Measurements from ENCODE around the gene SDHA.
"Not testable (repeated sequence)": the region's sequence is repeated elsewhere in the genome, so short reads cannot be mapped to it uniquely, and the experiment has no call there.

Gene SDHA

DNA sequence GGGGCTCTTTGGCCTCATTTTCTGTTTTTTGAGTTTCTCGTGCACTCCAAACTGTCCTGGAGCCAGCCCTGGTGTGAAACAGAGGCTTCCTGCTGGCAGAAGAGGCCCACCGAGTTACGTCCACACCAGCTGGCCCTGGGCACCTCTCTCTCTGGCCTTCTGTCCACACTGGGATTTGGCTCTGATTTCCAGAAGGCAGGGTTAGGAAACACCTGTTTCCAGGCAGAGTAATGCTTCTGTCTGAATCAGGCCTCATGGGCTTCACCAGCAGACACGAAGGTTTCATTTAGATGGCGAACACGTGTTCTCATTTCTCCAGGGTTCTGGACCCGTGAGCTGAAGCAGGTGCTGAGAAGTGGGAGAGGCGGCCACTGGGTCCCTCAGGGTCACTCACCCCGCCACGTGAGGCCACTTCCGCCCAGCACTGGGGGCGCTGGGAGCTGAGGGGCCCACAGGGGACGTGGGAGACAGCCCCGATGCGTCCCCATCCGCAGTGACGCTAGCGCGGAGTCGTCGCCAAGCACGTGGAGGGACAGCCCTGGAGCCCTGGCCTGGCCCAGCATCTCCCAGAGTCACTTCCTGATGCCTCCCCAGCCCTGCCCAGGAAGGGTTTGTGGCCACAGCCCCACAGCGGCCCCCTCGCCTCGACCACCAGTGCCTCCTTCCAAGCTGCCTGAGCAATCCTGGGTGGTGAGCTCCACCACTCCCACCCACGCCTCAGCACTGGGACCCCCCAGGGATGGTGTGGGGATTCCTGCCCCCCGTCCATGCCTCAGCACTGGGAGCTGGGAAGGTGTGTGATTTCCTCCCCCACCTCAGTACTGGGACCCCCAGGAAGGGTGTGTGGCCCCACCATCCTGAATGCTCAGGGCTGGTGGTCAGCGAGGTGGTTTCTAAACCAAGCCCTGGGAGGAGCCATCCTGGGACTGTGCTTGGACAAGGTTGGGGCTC lies 31.8 kb upstream of the SDHA start:
- DNase-seq: no peak

- no peak for DNase-seq
Observed at GRCh38 chr5:187042-187431, 31.1 kb upstream of the SDHA start.

- DNase-seq: no peak
Observed at GRCh38 chr5:187617-188451, 30.3 kb upstream of the SDHA start.

DNA sequence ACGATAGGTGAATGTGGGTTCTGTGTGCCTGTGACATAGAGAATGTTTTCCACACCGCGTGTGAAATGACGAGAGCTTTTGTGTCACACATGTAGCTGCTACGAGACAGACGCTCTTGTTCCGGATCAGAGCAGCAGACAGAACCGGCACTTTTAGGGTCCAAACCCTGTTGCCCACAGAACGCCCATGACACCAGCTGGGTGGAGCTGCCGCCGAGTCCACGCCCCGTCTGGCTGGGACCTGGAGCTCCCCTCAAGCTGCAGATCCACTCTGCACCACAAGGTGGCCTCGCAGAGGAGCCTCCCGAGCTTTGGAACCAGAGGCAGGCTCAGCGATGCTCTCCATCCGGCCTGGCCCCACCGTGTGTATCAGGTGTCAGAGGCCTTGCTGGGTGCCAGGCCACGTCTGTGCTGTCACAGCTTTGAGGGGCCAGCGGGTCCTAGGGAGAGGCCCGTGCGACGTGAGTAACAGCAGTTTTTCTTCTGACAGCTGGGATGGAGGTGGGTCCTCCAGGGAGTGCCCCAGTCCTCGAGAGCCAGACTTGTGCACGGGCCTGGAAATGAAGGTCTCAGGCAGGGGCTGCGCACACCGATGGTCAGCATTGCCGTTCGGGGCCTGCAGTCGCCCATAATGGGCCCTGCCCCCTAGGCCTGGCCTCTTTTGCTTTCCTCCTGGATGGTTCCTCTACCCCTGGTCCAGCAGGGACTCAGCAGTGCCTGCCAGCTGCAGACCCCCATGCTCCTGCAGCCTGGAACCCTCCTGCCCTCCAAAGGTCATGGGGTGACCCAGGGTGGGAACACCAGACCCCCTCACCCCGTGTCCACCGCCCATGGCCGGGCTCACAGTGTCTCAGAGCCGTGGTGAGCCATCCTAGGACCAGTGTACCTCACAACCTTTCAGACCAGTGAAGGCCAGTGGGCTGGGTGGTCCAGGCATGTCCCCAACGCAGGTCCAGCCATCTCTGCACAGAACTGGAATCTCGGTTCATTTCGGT lies 29.3 kb upstream of the SDHA start:
- DNase-seq: peak; percentile 84 to 91 (median 89)

- DNase-seq: no peak
Observed at GRCh38 chr5:189486-189885, 28.6 kb upstream of the SDHA start.

GRCh38 chr5:189976-190365 lies 28.1 kb upstream of the SDHA start:
- no peak for DNase-seq

- no peak for DNase-seq
Observed at GRCh38 chr5:190366-191035, 27.6 kb upstream of the SDHA start.

- DNase-seq: no peak
Observed at GRCh38 chr5:191036-191948, 26.8 kb upstream of the SDHA start, which contains the start of gene LRRC14B. LRRC14B (plus strand) TSS chr5:191495; CDS start chr5:191539, 44 bp downstream.

GRCh38 chr5:191949-192690 lies 26.0 kb upstream of the SDHA start:
- no peak for DNase-seq

DNA sequence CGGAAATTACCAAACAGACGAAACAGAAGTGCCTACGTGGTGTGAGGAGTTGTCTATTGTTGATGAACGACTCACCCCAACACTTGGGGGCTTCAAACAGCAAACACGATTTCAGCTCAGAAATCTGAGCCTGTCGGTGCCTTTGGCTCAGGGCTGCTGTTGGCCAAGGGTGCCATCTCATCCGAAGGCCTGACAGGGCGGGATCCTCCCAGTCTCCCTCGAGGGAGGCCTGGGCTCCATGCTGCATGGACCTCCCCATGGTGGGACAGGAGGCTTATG lies 25.5 kb upstream of the SDHA start:
- DNase-seq: no peak

- no peak for DNase-seq
Observed at GRCh38 chr5:192970-193831, 24.9 kb upstream of the SDHA start.

GRCh38 chr5:194102-194501 lies 24.0 kb upstream of the SDHA start:
- no peak for DNase-seq

DNA sequence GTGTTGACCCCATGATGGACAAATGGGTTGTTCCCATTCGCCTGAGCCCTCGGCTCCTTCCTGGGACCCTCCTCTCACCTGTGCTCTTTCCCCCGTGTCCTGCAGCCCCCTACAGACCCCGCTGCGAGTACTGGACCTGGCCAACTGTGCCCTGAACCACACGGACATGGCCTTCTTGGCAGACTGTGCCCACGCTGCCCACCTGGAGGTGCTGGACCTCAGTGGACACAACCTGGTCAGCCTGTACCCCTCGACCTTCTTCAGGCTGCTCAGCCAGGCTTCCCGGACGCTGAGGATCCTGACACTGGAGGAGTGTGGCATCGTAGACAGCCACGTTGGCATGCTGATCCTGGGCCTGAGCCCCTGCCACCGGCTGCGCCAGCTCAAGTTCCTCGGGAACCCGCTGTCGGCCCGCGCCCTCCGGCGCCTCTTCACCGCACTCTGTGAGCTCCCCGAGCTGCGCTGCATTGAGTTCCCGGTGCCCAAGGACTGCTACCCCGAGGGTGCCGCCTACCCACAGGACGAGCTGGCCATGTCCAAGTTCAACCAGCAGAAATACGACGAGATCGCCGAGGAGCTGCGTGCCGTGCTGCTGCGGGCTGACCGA lies 23.4 kb upstream of the SDHA start:
- no peak for DNase-seq

DNA sequence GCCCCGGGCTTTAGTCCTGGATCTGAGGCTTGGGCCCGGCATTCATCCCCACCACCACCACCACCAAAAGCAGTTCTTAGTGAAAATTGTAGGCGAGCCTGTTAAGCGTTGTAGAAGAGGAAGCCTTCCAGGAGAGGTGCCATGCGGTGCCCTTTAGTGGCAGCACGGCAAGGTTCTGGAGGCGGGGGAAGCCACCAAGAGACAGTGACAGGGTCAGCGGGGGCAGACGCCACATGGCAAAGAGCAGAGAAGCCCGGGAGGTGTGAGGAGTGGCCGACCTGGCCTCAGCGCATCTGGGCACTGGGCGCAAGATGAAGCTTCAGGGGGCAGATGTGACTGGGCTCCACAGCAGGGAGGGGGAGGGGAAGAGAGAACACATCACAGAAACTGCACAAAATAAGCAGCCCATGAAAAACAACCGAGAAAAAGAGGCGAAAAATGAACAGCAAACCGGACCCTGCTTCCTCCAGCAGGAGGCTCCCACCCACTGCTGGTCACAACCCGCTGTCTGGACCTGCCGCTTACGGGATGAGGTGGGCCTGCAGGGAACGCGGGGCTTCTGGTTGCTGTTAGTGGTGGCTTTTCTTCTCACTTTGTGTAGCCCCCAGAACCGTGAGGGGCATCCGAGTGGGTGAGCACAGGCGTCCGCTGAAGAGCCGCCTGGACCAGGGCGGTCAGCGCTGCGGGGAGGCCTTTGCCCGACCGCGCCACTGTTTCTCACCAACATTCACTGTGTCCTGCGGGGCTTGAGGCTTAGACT lies 22.5 kb upstream of the SDHA start:
- DNase-seq: peak in 1 of 3 donors; percentile 8

GRCh38 chr5:196350-196749 lies 21.8 kb upstream of the SDHA start:
- DNase-seq: no peak

GRCh38 chr5:197031-197430 lies 21.1 kb upstream of the SDHA start:
- DNase-seq: not testable (repeated sequence)

DNA sequence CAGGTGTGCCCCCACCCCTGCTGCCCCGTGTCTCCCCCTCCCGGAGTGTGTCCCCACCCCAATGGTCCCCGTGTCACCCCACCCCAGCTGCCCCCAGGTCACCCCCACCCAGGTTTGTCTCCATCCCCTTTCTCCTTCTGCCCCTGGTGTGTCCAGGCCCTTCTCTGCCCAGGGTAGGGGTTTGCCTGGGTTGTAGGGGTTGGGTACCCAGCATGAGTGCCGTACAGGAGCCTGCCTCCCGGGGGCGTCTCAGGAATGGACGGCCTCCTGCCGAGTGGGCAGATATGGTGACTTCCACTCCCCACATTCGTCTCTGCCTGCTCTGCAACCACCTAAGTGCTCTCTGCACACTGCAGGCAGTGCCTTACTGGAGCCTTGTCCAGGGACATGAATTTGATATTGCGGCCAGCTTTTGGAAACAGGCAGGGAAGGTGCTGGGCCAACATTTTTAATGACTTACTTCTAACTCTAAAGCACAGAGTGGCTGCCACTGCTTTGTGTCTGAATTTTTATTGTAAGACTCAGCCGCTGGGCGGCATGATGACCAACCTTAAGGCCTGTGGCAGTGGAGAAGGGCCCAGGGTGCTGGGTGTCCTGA lies 20.1 kb upstream of the SDHA start:
- DNase-seq: no peak

All from suppressor macrophage treated with lipopolysaccharide for 1 hour (primary cell).